Measurements from ENCODE around the gene ARFIP1.

ARFIP1 gene

DNA sequence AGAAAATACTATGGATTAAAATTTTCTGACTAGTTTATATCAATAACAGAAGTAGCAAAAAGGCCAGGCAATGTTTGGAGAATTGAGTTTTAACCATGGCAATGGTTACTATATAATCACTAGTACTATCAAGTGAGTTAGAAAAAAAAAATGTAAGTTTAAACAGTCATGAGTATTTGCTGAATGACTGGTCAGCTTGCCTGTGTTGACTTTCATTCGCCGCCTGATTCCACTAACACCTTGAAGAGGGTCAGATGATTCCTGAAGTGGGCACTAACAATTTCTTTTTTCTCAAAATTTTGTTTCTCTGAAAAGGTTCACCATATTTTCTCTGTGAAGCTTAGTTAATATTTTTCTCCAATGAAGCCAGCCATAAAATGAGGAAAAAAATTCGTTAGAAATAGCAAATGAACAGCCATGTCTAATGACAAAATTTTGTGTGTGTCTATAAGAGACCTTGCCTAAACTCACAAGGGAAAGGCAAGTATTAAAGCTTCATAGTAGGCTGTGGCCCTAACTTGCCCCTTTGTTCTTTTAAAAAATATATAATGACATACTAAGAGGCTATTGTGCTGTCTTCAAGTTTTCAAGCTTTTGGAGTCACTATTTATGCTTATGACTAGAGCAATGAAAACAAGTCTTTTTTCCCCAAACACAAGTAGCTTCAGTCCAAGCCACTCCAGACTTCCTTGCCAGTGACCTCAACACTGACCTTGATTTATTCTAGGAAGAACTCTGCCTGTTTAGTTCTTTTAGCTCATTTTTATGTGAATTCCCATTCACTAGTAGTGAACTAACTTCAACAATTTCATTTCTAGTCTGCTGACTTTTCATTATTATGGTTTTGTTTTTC is 138.0 kb downstream of the ARFIP1 start:
- TF ChIP-seq GATA1 (IDR thresholded peaks at IDR 0.05; ENCODE audit: low read depth, low read length), result no peak
- no peak for TF ChIP-seq POLR2A (IDR thresholded peaks at IDR 0.05; ENCODE audit: low read length)

GRCh38 chr4:152919826-152920225 is 140.1 kb downstream of the ARFIP1 start:
- no peak for DNase-seq
- TF ChIP-seq POLR2A (IDR thresholded peaks at IDR 0.05; ENCODE audit: low read length) (no peak), GATA1 (IDR thresholded peaks at IDR 0.05; ENCODE audit: low read depth, low read length) (no peak)

More for the DNA sequence above, 138.0 kb downstream of the ARFIP1 start:
- DNase-seq, result no peak

GRCh38 chr4:152920768-152921167 is 141.0 kb downstream of the ARFIP1 start:
- TF ChIP-seq GATA1 (IDR thresholded peaks at IDR 0.05; ENCODE audit: low read depth, low read length), result no peak
- TF ChIP-seq POLR2A (IDR thresholded peaks at IDR 0.05; ENCODE audit: low read length), result no peak
- DNase-seq, result peak; percentile 72 to 80

GRCh38 chr4:152921284-152921683 is 141.5 kb downstream of the ARFIP1 start:
- no peak for DNase-seq
- no peak for TF ChIP-seq GATA1 (IDR thresholded peaks at IDR 0.05; ENCODE audit: low read depth, low read length)
- no peak for TF ChIP-seq POLR2A (IDR thresholded peaks at IDR 0.05; ENCODE audit: low read length)

DNA sequence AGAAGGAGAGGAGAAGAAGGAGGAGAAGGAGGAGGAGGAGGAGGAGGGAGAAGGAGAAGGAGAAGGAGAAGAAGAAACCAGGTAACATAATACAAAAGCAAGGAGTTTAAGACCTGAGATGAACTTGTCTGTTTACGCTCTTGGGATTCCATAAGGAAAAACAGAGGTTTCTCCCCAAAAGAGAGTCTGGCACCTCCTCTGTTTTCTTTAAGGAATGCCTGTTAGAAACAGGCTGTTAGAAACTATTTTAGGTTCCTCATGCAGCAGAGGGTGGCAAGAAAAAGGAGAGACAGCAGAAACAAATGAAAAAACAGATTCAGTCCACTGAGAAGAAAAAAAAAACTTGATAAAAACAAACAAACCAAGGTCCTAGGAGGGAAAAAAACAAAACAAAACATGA is 146.1 kb downstream of the ARFIP1 start:
- no peak for DNase-seq
- TF ChIP-seq POLR2A (IDR thresholded peaks at IDR 0.05; ENCODE audit: low read length) (no peak), GATA1 (IDR thresholded peaks at IDR 0.05; ENCODE audit: low read depth, low read length) (no peak)

- DNase-seq, result no peak
- TF ChIP-seq GATA1 (IDR thresholded peaks at IDR 0.05; ENCODE audit: low read depth, low read length) (no peak), POLR2A (IDR thresholded peaks at IDR 0.05; ENCODE audit: low read length) (no peak)
Measured at GRCh38 chr4:152926959-152927358, 147.2 kb downstream of the ARFIP1 start.

DNA sequence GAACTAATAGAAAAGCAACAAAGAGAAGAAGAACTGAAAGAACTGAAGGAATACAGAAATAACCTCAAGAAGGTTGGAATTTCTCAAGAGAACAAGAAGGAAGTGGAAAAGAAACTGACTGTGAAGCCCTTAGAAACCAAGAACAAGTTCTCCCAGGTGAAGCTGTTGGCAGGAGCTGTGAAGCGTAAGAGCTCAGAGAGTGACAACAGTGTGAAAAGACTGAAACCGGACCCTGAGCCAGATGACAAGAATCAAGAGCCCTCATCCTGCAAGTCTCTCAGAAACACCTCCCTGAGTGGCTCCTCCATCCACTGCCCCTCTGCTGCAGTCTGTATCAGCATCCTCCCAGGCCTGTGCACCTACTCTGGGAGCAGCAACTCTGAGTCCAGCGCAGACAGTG is 148.0 kb downstream of the ARFIP1 start:
- TF ChIP-seq GATA1 (IDR thresholded peaks at IDR 0.05; ENCODE audit: low read depth, low read length), result no peak
- no peak for TF ChIP-seq POLR2A (IDR thresholded peaks at IDR 0.05; ENCODE audit: low read length)
- no peak for DNase-seq

- TF ChIP-seq POLR2A (IDR thresholded peaks at IDR 0.05; ENCODE audit: low read length) (no peak), GATA1 (IDR thresholded peaks at IDR 0.05; ENCODE audit: low read depth, low read length) (no peak)
- DNase-seq, result no peak
Measured at GRCh38 chr4:152928286-152928685, 148.5 kb downstream of the ARFIP1 start.

- DNase-seq, result no peak
- TF ChIP-seq POLR2A (IDR thresholded peaks at IDR 0.05; ENCODE audit: low read length), result no peak
- no peak for TF ChIP-seq GATA1 (IDR thresholded peaks at IDR 0.05; ENCODE audit: low read depth, low read length)
Measured at GRCh38 chr4:152929888-152930287, 150.1 kb downstream of the ARFIP1 start.

- TF ChIP-seq POLR2A (IDR thresholded peaks at IDR 0.05; ENCODE audit: low read length) (no peak), GATA1 (IDR thresholded peaks at IDR 0.05; ENCODE audit: low read depth, low read length) (no peak)
- peak; percentile 80 to 88 for DNase-seq
Measured at GRCh38 chr4:152935143-152935542, 155.4 kb downstream of the ARFIP1 start.

- peak; percentile 66 to 82 for DNase-seq
- TF ChIP-seq POLR2A (IDR thresholded peaks at IDR 0.05; ENCODE audit: low read length) (peak; percentile 54), GATA1 (IDR thresholded peaks at IDR 0.05; ENCODE audit: low read depth, low read length) (no peak)
Measured at GRCh38 chr4:152935631-152936445, 156.1 kb downstream of the ARFIP1 start, which contains the start of gene FHDC1. Gene FHDC1, plus strand, starts transcription at chr4:152936323. Its CDS starts 6,735 bp downstream, at chr4:152943058.

GRCh38 chr4:152936446-152937335 is 156.9 kb downstream of the ARFIP1 start:
- DNase-seq, result peak; percentile 73 to 82
- TF ChIP-seq POLR2A (IDR thresholded peaks at IDR 0.05; ENCODE audit: low read length) (peak; percentile 24), GATA1 (IDR thresholded peaks at IDR 0.05; ENCODE audit: low read depth, low read length) (no peak)

Data from erythroblast (primary cell).